ENCODE measurements around the gene SEMA5A. TPM values are rescaled to one million over a fixed set of nuclear protein-coding genes. Genes with fewer than 3 reads are reported as not detected.

SEMA5A gene
- polyA plus RNA-seq, 6 donors from 2014 or later: not detected

DNA sequence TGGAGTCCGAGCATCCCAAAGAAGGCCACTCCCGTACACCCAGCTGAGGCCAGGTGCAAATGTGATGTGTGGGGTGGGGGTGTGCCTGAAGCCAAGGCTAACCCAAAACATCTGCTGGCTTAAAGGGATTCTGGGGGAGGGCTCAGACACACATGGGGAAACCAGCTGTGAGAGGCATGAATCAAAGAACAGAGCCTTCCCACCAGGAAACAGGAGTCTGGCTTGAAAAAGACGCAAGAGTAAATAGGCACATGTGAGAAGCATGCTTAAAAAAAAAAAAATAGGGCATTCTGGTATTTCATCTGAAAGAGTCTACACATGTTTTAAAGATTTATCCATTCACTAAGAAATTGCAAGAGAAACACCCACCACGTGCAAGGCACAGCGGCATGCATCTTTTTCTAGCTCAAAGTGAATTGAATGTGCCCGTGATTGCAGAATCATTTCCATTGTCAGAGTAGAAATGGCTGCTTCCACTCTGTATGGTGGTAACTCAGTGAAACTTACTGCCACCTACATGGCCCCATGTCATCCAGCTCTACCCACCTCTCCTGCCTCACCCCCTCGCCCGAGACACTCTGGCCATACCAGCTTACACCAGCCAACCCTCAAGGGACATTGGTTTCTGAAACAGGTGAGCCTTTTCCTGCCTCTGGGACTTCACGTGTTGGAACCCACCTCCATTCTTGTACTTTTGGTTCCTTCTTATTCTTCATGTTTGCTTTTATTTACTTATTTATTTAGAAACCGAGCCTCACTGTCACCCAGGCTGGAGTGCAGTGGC is 71.5 kb downstream of the SEMA5A start:
- H3K4me1 Mint-ChIP-seq: no peaks in the 10 kb centered on the region
- no peak overlapping the region for H3K27ac Mint-ChIP-seq
- peaks cover 0 to 16% of the 10 kb centered on the region in 2 donors for H3K36me3 Mint-ChIP-seq
- peaks cover 18 to 45% (median 24%) of the 10 kb centered on the region in 7 donors for H3K9me3 Mint-ChIP-seq
- no peak overlapping the region for H3K4me3 Mint-ChIP-seq
- DNase-seq: no peak
- no peak for ATAC-seq (ENCODE audit: low read depth in 2 of 2)
- H3K27me3 Mint-ChIP-seq: no peaks in the 10 kb centered on the region

DNA sequence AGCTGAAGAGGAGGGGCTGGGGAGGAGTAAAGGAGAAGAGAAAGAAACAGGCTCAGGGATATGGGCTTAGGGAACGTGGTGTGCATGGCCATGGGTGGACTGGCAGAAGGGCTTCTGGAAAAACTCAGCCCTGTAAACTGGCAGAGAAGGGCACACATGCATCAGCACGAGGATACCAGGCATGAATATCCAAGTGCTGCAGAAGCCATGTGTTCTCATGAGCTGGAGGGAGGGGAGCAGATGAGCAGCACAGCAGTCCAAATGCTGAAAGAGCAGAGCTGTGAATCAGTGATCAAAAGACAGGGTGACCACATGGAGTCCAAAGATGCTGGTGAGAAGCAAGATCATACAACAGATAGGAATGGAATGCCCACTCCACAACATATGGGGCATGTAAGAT is 72.3 kb downstream of the SEMA5A start:
- Mint-ChIP-seq H3K36me3 (peaks cover 0 to 16% of the 10 kb centered on the region in 2 donors), H3K4me1 (no peaks in the 10 kb centered on the region), H3K9me3 (peaks cover 15 to 37% (median 22%) of the 10 kb centered on the region in 7 donors), H3K27me3 (no peaks in the 10 kb centered on the region), H3K27ac (no peak overlapping the region), H3K4me3 (no peak overlapping the region)
- ATAC-seq (ENCODE audit: low read depth in 2 of 2): no peak
- no peak for DNase-seq

DNA sequence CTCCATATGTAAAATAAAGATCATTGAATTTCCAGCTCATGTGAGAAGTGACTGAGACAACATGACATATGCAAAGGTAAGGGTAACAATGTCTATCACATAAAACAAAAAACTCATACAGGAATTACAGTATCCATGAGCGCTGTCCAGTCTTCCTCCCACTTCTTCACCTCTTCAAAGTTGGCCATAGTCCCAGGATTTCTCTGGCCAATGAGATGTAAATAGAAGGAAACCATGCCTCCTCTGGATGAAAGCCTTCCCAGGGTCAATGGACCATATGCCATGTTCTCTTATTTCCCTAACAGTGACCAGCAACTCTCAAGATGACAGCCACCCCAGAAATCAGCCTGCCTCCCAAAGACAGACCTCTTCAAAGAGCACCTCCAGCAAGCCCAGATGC is 75.5 kb downstream of the SEMA5A start:
- no peaks in the 10 kb centered on the region for H3K4me1 Mint-ChIP-seq
- peaks cover 0 to 6% of the 10 kb centered on the region in 2 donors for H3K36me3 Mint-ChIP-seq
- no peak for ATAC-seq (ENCODE audit: low read depth in 2 of 2)
- peaks cover 0 to 14% (median 9%) of the 10 kb centered on the region in 7 donors for H3K9me3 Mint-ChIP-seq
- H3K27ac Mint-ChIP-seq: no peak overlapping the region
- H3K4me3 Mint-ChIP-seq: no peak overlapping the region
- H3K27me3 Mint-ChIP-seq: no peaks in the 10 kb centered on the region
- no peak for DNase-seq

DNA sequence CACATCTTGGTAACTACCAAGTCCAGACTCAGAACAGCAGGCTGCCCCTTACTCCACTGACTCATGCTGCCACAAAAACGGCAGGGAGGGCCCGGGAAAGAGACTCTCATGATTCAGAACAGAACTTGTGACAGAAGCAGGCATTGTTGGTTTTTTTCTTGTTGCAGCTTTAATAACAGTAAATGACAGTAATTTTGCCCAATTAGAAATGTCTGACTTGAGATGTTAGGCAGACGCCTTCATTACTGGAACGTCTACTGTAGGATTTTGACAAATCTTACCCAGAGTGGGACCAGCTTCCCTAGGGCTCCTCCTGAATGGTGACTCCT is 77.9 kb downstream of the SEMA5A start:
- no peak for ATAC-seq (ENCODE audit: low read depth in 2 of 2)
- Mint-ChIP-seq H3K4me1 (no peaks in the 10 kb centered on the region), H3K4me3 (no peak overlapping the region), H3K36me3 (no peaks in the 10 kb centered on the region), H3K27ac (no peak overlapping the region), H3K27me3 (no peaks in the 10 kb centered on the region), H3K9me3 (peaks cover 0 to 4% (median 0%) of the 10 kb centered on the region in 7 donors)
- DNase-seq: no peak

DNA sequence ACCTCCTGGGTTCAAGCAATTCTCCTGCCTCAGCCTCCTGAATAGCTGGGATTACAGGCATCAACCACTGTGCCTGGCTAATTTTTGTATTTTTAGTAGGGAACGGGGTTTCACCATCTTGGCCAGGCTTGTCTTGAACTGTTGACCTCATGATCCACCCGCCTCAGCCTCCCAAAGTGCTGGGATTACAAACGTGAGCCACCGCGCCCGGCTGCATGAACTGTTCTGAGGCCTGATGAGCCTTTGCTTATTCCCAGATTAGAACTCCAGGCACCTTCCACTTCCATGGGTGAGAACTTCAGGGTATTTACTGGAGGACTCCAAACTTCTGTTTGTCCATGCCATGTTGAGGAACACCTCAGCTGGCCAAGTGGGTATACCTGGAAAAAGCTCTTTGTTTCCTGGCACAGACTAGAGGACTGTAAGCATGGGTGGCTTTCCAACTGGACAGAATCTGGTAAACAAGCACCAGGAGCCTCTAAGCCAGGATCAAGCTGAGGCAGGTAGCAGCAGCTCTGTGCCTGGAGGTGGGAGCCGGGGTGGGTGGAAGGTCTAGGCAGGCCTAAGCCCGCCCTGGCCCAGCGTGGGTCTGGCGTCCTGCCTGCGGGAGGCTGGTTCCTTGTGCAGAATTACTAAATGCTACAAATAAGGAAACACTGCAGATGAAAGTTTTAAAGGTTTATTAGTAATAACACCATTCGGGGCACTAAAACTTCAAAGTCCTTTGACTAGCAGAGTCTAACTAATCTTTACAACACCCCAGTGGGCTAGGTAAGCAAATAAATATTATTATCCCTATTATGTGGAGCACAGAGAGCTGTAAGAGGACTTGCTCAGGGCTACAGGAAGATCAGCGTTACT is 78.4 kb downstream of the SEMA5A start:
- ATAC-seq (ENCODE audit: low read depth in 2 of 2): no peak
- H3K4me1 Mint-ChIP-seq: no peaks in the 10 kb centered on the region
- no peak overlapping the region for H3K4me3 Mint-ChIP-seq
- no peaks in the 10 kb centered on the region for H3K36me3 Mint-ChIP-seq
- H3K27me3 Mint-ChIP-seq: no peaks in the 10 kb centered on the region
- H3K27ac Mint-ChIP-seq: no peak overlapping the region
- no peak for DNase-seq
- peaks cover 0 to 4% (median 2%) of the 10 kb centered on the region in 7 donors for H3K9me3 Mint-ChIP-seq

DNA sequence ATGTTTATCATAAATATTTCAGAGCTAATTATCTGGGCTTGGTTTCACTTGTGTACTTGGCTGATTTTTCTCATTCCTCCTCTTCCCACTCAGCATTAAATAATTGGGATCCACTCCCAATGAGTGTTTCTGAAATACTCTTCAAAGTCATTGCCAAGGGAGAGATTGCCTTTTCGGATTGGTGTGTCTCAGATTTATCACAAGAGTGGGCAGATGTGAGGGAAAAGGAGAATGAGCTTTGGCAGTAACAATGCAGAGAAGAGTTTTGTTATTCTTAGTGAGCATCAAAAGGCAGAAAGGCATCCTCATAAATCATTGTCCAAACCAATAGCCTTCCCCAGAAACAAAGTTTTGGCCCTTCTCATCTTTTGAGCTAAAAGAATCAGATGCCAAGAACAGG is 79.2 kb downstream of the SEMA5A start:
- ATAC-seq (ENCODE audit: low read depth in 2 of 2) (no peak), DNase-seq (no peak)
- H3K4me3 Mint-ChIP-seq: no peak overlapping the region
- no peaks in the 10 kb centered on the region for H3K36me3 Mint-ChIP-seq
- peaks cover 0 to 5% (median 2%) of the 10 kb centered on the region in 7 donors for H3K9me3 Mint-ChIP-seq
- H3K27ac Mint-ChIP-seq: no peak overlapping the region
- H3K4me1 Mint-ChIP-seq: no peaks in the 10 kb centered on the region
- no peaks in the 10 kb centered on the region for H3K27me3 Mint-ChIP-seq

DNA sequence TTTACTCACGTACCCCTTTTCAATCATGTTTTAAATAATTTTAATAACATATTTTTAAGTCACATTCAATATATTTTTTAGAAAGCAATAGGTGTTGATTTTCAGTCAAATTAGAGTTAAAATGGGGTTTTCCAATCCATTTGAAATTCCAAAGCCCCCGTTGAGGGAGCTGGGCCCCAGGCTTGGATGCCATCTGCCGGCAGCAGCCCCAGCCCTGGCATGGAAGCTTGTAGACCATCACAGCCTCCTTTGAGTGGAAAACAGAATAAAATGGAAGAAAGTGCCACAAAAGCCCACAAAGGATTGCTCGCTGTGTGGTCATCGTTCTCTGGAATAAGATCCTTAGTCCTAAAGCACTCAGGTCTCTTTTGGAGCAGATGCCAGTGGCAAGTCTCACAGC is 81.4 kb downstream of the SEMA5A start:
- DNase-seq (no peak), ATAC-seq (ENCODE audit: low read depth in 2 of 2) (no peak)
- H3K4me3 Mint-ChIP-seq: no peak overlapping the region
- no peaks in the 10 kb centered on the region for H3K36me3 Mint-ChIP-seq
- no peaks in the 10 kb centered on the region for H3K4me1 Mint-ChIP-seq
- H3K27me3 Mint-ChIP-seq: no peaks in the 10 kb centered on the region
- H3K27ac Mint-ChIP-seq: no peak overlapping the region
- H3K9me3 Mint-ChIP-seq: peaks cover 0 to 5% (median 3%) of the 10 kb centered on the region in 7 donors

DNA sequence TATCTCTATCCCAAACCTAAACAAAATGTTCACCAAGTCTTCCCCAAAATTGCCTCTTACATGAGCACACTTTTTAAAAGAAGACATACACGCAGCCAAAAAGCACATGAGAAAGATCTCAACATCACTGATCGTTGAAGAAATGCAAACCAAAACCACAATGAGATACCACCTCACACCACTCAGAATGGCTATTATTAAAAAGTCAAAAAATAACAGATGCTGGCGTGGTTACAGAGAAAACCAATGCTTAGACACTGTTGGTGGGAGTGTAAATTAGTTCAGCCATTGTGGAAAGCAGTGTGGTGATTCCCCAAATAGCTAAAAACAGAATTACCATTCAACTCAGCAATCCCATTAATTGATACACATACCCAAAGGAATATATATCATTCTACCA is 83.8 kb downstream of the SEMA5A start:
- no peaks in the 10 kb centered on the region for H3K4me1 Mint-ChIP-seq
- no peak overlapping the region for H3K27ac Mint-ChIP-seq
- H3K36me3 Mint-ChIP-seq: no peaks in the 10 kb centered on the region
- DNase-seq (no peak), ATAC-seq (ENCODE audit: low read depth in 2 of 2) (no peak)
- no peak overlapping the region for H3K4me3 Mint-ChIP-seq
- no peaks in the 10 kb centered on the region for H3K27me3 Mint-ChIP-seq
- H3K9me3 Mint-ChIP-seq: peaks cover 0 to 10% (median 5%) of the 10 kb centered on the region in 7 donors

DNA sequence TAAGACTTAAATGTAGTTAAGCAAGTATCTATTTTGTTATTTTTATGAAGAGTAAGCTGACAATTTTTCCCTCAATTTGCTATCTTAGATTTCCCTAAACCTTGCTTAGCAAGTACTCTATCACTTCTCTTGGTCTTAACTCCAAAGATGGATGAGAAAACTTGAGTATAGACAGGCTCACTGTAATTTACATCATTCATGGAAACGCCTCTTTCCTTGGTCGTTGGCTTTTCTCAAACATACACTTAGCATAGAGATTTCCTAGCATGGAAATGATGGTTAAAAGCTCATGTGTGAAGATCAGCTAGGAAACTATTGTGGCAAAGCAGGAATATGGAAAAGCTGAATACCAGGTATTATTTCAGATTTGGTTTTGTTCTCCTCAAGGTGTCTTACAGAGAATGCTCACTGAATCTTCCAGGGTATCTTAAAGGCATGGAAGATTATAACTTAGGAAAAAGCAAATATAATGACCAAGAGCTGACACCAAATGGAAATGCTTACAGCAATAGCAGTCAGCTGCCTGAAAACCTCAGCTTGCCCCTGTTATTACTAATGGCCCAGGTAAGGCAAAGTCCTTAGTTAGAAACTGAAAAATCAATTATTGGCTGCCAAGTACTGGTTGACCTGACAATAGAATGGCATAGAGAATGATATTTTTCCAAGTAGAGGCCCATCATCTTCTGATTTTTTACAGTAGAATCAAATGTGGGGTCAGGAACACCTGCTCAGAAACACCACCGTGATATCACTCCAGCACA is 84.8 kb downstream of the SEMA5A start:
- peaks cover 0 to 4% (median 0%) of the 10 kb centered on the region in 3 donors for H3K27me3 Mint-ChIP-seq
- peaks cover 0 to 10% (median 5%) of the 10 kb centered on the region in 7 donors for H3K9me3 Mint-ChIP-seq
- DNase-seq (no peak), ATAC-seq (ENCODE audit: low read depth in 2 of 2) (no peak)
- H3K27ac Mint-ChIP-seq: no peak overlapping the region
- no peaks in the 10 kb centered on the region for H3K4me1 Mint-ChIP-seq
- H3K4me3 Mint-ChIP-seq: no peak overlapping the region
- H3K36me3 Mint-ChIP-seq: no peaks in the 10 kb centered on the region

DNA sequence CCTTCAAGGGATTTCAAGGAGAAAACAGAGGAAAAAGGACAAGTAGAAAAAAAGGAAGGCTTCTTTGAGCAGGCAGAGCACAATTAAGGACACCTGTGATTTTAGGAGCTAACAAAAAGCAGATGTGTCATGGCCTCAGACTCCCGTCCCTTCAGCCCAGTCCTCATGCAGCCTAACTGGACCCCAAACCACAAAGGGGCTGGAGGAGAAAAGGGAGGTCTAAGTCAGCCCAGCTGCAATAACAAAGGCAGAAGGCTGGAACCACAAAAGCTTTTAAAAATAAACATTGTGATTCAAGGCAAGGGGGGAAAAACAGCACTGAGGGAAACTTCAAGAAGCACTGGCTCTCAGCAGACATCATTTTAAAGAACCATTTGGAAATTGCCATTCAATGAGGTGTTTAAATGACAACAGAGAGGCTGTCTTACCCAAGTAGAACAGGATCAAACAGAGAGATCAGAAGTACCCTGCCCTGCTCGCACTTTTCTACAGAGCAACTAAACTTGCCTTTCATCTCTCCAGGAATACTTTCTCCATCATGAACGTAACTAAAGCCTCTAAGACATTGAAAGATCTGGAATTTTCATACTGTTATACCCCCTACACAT is 89.3 kb downstream of the SEMA5A start:
- no peak for DNase-seq
- H3K27ac Mint-ChIP-seq: peak overlapping the region in 1 of 6 donors; percentile 78
- H3K4me3 Mint-ChIP-seq: no peak overlapping the region
- H3K36me3 Mint-ChIP-seq: no peaks in the 10 kb centered on the region
- no peaks in the 10 kb centered on the region for H3K4me1 Mint-ChIP-seq
- H3K27me3 Mint-ChIP-seq: peaks cover 0 to 5% (median 0%) of the 10 kb centered on the region in 3 donors
- peaks cover 0 to 22% (median 7%) of the 10 kb centered on the region in 7 donors for H3K9me3 Mint-ChIP-seq
- no peak for ATAC-seq (ENCODE audit: low read depth in 2 of 2)

DNA sequence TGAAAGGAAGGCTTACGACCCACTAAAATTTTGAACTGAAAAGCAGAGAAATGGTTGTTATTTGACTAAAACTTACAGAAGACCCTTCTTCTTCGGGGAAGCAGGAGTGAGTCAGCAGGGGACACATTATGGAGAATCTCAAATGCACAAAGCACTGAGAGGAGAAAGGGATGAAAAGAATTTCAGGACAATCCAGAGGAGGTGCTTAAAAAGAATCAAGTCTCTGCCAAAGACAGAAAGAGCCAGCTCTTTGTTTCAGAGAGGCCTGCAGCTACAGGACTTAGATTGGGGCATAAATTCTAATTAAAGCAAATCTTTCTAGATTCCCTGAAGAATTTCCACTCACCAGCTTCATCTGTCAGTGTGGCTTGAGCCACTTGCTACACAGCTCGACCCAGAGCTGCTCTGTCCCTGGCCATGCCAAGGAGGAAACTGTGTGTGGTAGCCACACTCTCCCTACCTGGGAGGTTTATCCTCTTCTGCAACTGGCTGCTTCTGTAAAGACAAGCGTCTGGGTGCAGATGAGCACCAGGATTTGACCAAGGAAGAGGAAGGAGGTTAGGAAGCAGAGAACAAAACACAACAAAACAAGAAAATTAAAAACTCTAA is 89.9 kb downstream of the SEMA5A start:
- Mint-ChIP-seq H3K27ac (peak overlapping the region in 1 of 6 donors; percentile 78), H3K4me3 (no peak overlapping the region), H3K9me3 (peaks cover 0 to 22% (median 7%) of the 10 kb centered on the region in 7 donors), H3K36me3 (no peaks in the 10 kb centered on the region), H3K27me3 (peaks cover 0 to 5% (median 0%) of the 10 kb centered on the region in 3 donors), H3K4me1 (no peaks in the 10 kb centered on the region)
- ATAC-seq (ENCODE audit: low read depth in 2 of 2) (no peak), DNase-seq (no peak)

DNA sequence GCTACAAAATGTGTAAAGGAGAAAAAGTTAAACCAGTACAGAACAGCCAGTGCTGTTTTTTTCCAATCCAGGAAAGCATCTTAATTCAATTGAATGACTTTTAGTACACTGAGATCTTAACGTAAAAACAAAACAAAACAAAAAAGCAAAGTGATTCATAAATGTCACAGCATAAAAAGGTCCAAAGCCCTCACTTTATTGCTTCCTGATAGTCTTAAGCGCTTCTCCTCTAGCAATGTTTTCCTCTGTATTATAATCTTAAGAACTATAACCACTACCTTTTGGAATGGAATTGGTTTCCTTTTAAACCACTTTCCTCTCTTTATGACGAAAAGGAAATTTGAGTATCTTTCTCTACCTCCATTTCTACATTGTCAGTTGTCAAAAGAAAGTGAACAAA is 91.4 kb downstream of the SEMA5A start:
- no peak for DNase-seq
- Mint-ChIP-seq H3K27me3 (peaks cover 0 to 5% (median 0%) of the 10 kb centered on the region in 3 donors), H3K27ac (no peak overlapping the region), H3K4me3 (no peak overlapping the region), H3K4me1 (no peaks in the 10 kb centered on the region), H3K36me3 (no peaks in the 10 kb centered on the region), H3K9me3 (peaks cover 0 to 24% (median 8%) of the 10 kb centered on the region in 7 donors)
- ATAC-seq (ENCODE audit: low read depth in 2 of 2): no peak
